Stromal cell of bone marrow (primary cell): ENCODE data around the gene PLSCR1.
"Not testable (repeated sequence)": the region's sequence is repeated elsewhere in the genome, so short reads cannot be mapped to it uniquely, and the experiment has no call there.

Experiments
- DNase-seq: peaks from one replicate; pipeline ENCODE4 v3.0.0-alpha.2; 2012; ENCODE audit warnings: low read depth

The PLSCR1 gene

DNA sequence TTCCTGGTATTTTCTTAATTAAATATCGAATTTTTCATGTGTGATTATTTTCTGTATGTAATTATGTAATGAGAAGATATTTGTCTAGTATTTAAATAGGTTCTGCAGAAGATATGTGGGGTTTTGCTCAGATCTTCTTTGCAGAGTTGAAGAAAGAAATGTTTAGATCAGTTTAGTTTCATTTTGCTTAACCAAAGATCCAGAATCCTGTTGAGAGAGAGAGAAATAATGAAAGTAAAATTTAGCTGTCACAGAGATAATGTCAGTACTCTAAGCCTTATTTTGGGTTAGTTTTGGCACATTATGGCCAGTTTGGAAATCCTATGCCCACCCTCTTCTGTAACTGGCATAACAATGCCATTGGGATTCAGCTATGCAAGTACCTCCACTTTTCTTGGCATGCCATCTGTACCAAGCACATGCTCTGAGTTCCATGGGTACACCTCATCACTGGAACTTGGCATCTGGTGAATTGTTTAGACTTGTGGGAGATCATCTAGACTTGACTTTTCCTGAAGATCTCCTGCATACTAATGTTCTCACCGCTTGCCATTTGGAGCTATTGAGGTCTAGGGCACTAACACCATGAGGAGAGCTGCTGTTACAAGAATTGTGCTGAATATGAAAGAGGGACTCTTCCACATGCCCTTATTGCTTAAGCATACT, 30.9 kb downstream of the PLSCR1 start:
- DNase-seq: no peak

- DNase-seq: no peak
Measured at GRCh38 chr3:146511402-146512134, 32.8 kb downstream of the PLSCR1 start.

DNA sequence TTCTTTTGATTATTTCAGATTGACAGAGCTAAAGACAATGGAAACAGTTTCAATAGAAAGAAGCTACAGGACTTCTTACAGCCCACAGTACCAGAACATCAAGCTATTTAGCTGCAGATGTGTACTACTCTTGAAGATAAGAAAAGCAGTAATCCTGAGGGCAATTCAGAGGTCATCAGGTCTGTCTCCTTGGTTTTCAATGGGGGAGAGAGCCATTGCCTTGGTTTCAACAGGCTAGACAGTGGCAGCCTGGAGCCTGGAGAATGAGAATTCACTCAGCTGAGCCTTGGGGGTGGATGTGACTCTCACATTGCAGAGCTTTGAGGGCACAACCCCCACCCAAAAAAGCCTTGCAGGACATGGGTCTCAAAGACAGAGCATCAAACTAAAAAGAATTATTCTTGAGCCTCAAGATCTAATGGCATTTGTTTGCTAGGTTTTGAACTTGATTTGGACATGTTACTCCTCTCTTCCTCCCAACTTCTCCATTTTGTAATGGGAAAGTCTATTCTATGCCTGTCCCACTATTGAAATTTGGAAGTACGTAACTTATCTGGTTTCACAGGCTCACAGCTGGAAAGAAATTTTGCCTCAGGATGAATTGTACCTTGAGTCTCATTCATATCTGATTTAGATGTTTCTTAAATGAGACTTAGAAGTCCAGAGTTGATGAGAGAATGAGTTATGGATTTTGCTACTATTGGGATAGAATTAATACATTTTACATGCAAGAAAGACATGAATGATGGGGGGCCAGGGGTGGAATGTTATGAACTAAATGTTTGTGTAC, 36.9 kb downstream of the PLSCR1 start:
- no peak for DNase-seq

- DNase-seq: no peak
Measured at GRCh38 chr3:146505516-146505915, 38.9 kb downstream of the PLSCR1 start.

DNA sequence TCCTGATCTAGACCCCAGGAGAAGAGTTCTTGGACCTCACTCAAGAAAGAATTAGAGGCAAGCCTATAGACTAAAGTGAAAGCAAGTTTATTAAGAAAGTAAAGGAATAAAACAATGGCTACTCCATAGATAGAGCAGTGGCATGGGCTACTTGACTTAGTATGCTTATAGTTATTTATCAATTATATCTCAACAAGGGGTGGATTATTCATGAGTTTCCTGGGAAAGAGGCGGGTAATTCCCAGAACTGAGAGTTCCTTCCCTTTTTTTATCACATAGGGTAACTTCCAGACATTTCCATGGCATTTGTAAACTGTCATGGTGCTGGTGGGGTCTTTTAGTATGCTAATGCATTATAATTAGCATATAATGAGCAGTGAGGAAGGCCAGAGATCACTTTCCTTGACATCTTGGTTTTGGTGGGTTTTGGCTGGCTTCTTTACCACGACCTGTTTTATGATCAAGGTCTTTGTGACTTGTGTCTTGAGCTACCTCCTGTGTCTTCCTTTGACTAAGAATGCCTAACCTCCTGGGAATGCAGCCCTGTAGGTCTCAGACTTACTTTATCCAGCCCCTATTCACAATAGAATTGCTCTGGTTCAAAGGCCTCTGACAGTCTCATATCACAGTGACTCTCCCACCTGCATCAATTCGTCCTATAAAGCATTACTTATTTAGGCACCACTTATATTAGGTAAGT, 39.8 kb downstream of the PLSCR1 start:
- no peak for DNase-seq

GRCh38 chr3:146503461-146504202, 40.8 kb downstream of the PLSCR1 start:
- peak; percentile 74 for DNase-seq

DNA sequence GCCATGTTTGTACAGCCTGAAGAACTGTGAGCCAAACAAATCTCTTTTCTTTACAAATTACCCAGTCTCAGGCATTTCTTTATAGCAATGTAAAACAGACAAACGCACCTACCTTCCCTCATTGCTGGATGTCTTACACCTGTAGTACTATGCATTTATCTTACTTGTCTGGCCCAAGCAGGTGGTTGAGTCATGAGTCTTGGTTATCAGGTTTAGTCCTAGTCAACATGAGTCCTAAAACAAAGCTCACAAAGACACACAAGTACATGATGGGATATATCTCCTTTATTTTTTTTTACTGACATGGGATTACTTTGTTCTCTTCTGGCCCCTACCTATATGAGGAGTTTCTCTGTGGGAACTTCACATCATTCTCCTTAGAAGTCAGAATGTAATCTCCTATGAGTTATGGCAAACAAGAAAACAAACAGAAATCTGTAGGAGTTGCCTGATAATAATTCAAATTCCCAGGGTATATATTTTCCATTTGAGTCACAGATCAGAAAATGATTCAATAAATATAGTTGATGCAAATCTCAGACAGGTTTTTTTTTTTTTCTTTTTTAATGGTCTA, 41.4 kb downstream of the PLSCR1 start:
- DNase-seq: no peak

- no peak for DNase-seq
Measured at GRCh38 chr3:146501752-146502151, 42.7 kb downstream of the PLSCR1 start.

DNA sequence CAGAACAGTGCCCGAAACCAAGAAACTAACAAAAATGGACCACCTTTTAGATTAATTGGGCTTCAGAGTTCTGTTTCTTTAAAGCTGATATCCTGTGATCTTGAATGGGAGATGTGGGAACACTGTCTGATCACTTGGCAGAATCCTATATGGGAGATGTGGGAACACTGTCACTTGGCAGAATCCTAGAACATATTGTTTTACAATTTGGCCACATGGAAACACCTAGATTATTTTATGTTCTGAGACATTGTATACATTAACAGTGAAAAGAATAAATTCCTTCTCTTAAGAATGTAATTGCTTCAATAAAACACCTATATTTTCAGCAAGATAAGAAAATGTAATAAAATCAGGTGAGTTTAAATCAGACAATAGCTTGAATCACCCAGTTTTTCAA, 44.7 kb downstream of the PLSCR1 start:
- no peak for DNase-seq

DNA sequence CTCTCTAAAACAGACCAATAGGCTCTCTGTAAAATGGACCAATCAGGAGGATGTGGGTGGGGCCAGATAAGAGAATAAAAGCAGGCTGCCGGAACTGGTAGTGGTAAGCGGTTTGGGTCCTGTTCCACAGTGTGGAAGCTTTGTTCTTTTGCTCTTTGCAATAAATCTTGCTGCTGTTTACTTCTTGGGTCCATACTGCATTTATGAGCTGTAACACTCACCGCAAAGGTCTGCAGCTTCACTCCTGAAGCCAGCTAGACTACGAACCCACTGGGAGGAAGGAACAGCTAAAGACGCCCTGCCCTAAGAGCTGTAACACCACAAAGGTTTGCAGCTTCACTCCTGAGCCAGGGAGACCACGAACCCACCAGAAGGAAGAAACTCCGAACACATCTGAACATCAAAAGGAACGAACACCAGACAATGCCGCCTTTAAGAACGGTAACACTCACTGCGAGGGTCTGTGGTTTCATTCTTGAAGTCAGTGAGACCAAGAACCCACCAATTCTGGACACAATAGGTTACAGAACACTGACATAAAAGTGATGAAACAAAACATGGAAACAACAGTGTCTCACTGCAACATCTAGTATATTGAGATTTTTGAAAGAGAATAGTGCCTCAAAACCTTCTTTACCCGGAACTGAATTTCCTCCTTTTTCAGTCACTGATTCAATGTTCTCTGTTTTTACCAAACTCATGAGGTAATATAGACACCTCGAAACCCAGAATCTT, 46.2 kb downstream of the PLSCR1 start:
- DNase-seq: no peak

DNA sequence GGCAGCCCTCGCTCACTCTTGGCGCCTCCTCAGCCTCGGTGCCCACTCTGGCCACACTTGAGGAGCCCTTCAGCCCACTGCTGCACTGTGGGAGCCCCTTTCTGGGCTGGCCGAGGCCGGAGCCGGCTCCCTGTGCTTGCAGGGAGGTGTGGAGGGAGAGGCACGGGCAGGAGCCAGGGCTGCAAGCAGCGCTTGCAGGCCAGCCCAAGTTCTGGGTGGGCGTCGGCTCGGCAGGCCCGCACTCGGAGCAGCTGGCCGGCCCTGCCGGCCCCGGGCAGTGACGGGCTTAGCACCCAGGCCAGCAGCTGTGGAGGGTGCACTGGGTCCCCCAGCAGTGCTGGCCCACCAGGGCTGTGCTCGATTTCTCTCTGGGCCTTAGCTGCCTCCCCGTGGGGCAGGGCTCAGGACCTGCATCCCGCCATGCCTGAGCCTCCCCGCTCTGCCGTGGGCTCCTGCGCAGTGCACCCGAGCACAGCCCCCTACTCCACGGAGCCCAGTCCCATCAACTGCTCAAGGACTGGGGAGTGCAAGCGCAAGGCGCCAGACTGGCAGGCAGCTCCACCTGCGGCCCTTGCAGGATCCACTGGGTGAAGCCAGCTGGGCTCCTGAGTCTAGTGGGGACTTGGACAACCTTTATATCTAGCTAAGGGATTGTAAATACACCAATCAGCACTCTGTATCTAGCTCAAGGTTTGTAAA, 47.1 kb downstream of the PLSCR1 start:
- DNase-seq: not testable (repeated sequence)

DNA sequence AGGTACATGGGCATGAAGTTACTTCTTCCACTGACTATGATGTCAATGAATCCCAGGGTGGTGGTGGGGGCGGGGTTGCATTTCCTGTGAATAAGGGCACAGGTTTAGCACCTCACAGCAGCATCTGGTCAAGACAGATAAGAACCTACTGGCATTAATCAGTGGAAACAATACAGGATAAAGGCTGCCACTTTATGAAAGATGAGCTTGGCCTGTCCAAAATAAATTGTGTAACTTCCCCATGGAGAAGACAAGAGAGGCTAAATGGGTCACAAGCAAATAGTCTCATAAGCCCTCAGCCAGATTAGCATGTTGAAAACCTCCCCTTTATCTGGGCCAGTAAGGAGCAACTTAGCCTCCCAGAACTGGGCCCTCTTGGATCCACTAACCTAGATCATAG, 47.7 kb downstream of the PLSCR1 start:
- DNase-seq: no peak

GRCh38 chr3:146496251-146496650, 48.2 kb downstream of the PLSCR1 start:
- DNase-seq: no peak

DNA sequence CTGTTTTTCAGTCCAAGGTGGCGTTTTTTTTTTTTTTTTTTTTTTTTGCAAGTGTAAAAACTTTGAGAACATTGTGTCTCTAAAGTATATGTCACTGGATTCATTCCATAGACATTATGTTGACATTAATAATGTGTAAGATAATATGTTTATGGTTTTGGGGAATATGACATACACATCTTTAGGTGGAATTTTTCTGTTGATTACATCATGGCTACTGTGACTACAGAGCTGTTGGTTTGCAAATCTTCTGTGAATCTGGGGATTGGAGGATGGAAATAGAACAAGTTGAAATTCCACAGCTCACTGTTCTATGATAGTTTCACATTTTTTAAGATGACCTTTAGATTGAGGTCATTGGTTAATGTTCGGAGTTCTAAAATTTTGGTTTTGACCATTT, 50.6 kb downstream of the PLSCR1 start:
- DNase-seq: no peak

DNA sequence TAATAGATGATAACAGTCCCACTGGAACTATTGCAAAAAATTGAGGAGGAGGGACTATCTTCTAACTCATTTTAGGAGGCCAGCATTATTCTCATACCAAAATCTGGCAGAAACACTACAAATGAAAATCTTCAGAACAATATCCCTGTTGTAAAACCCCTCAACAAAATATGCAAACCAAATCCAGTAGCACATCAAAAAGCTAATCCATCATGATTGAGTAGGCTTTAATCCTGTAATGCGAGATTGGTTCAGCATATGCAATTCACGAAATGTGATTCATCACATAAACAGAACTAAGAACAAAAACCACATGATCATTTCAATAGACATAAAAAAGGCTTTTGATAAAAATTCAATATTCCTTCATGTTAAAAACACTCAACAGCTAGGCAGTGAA, 51.2 kb downstream of the PLSCR1 start:
- DNase-seq: no peak

DNA sequence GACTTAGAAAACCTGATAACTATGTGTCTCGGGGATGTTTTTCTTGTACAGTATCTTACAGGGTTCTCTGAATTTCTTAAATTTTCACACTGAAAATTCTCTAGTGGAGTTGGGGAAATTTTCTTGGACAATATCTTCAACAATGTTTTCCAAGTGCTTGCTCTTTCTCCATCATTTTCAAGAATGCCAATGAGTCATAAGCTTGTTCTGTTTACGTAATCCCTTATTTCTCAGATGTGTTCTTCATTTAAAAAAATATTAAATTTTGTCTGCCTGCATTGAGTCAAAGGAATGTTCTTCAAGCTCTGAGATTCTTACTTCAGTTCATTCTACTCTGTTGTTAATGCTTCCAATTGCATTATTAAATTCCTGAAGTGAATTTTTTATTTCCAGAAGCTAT, 53.1 kb downstream of the PLSCR1 start:
- peak; percentile 40 for DNase-seq

- no peak for DNase-seq
Measured at GRCh38 chr3:146485297-146485696, 59.1 kb downstream of the PLSCR1 start.

DNA sequence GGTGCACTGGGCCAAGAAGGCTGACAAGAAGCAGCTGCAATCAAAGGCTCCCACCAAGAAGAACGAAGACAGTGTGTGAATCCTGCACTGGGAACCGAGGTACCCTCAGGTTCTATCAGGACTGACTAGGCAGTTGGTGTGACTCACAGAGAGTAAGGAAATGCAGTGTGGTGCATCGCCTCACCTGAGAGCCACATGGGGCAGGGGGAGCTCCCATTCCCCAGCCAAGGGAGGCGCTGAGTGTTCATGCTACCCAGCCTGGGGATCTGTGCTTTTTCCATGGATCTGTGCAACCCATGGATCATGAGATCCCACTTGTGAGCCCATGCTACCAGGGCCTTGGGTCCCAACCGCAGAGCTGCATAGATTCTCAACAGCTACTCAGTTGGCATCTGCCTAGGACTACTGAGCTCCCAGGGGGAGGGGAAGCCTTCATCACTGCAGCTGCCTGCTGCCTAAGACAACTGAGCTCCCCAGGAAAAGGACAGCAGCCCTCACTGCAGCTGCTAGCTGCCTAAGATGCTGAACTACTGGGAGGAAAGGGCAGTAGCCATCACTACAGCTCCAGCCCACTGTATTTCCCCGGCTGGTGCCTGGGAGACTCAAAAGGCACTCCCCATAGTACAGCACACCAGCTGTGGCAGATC, 68.2 kb downstream of the PLSCR1 start:
- no peak for DNase-seq

DNA sequence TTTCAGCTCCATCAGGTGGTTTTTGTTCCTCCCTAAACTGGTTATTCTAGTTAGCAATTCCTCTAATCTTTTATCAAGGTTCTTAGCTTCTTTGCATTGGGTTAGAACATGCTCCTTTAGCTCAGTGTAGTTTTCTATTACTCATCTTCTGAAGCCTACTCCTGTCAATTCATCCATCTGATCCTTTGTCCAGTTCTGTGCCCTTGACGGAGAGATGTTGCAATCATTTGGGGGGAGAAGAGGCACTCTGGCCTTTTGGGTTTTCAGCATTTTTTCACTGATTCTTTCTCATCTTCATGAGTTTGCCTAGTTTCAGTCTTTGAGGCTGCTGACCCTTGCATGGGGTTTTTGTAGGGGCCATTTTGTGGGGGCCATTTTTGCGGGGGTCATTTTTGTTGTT, 69.4 kb downstream of the PLSCR1 start:
- DNase-seq: not testable (repeated sequence)
